ENCODE data around the gene OBP2B.
A peak's percentile ranks its signal among the peaks of the same experiment; 100 is the strongest.
"Not testable (repeated sequence)": the region's sequence is repeated elsewhere in the genome, so short reads cannot be mapped to it uniquely, and the experiment has no call there.

Gene OBP2B

DNA sequence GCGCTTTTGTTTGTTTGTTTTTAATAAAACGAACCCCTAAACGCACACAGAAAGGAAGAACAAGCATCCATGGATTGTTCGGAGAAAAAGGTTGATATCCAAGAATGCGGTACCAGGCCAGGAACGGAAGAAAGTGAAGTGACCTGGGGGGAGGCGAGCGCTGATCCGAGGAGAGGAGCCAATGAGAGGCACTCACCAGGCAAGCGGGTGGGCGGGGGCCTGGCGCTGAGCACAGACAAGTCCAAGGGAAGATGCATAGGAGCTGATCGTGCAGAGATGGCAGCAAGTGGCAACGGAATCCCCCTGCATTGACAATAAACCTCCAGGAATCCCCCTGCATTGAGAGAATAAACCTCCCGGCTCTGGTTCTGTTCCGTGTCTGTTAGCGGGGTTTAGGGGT, 8.4 kb downstream of the OBP2B start:
- no peak for DNase-seq

DNA sequence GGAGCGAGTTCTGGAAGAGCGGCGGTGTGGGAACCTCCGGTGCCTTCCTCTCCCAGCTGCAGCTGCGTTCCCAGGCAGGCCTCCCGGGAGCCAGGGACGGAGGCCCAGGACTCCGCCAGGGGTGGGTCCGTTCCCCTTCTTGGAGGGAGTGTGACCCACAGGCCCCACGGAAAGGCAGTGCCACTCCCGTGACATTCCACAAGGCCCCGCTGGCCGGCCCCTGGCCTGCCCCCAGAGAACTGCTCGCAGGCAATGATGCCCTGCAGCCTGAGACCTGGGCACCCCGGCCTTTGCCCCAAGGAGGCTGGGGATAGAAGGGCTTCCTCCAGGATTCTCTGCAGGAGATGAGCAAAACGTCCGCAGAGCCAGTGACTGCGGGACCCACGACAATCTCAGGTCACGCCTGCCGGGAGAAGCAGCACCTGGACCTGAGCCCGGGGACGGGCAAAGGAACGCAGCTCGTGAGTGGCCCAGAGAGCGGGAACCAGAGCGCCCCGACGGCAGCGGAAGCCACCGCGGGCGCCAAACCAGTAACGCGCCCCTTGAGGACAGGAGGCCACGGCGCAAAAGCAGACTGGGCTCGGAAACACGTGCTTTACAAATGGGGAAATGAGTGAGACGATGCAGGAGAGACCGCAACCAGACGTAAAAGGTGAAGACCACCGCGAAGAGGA, 9.3 kb downstream of the OBP2B start:
- no peak for DNase-seq

DNA sequence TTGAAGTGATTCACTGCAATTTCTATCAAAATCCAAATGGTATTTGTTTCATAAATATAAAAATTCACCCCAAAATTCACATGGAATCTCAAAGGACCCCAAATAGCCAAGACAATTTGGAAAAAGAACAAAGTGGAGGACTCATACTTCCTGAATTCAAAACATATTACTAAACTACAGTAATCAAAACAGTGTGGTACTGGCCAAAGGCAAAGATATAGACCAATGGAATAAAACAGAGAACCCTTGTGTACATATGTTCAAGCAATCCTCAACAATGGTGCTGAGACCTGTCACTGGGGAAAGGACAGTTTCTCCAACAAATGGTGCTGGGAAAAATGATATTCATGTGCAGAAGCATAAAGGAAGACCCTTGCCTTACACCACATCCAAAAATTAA, 14.0 kb downstream of the OBP2B start:
- no peak for DNase-seq

GRCh38 chr9:133194597-133194996, 14.5 kb downstream of the OBP2B start:
- DNase-seq = no peak

GRCh38 chr9:133191989-133192388, 17.1 kb downstream of the OBP2B start:
- no peak for DNase-seq

DNA sequence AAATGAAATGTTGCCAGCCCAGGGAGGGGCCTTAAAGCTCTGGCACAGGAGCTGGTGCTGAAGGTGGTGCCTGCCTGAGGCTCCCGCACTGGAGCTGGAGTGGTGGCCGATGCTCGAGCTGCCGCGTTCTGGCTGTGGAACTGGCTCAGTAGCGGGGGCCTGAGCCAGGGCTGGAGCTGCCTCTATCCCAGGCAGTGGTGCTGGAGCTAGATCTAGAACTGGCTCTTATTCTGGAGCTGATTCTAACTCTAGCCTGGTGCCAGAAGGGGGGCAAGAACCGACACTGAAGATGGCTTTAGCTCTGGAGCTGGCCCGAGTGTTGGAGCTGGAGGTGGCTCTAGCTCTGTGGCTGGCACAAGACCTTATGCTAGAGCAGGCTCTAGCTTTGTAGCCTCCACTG, 19.2 kb downstream of the OBP2B start:
- no peak for DNase-seq

DNA sequence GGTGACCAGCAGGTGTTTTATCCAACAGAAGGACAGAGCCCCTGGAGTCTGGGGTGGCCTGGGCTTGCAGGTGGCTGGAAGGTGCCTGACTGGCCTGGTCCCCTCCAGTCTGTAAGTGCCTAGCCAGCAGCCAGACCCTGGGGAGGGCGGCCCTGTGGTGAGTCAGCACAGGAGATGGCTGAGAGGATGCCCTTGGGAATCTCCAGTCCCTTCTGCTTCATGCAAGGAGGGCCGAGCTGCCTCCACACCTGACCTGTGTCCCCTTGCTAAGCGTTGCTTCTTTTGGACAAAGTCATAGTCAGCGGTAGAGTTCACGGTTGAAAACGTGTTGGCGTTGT, 20.2 kb downstream of the OBP2B start:
- DNase-seq = no peak

GRCh38 chr9:133188006-133188842, 20.8 kb downstream of the OBP2B start:
- DNase-seq = no peak

- DNase-seq = no peak
These were observed 21.5 kb downstream of the OBP2B start for GRCh38 chr9:133187561-133188005.

DNA sequence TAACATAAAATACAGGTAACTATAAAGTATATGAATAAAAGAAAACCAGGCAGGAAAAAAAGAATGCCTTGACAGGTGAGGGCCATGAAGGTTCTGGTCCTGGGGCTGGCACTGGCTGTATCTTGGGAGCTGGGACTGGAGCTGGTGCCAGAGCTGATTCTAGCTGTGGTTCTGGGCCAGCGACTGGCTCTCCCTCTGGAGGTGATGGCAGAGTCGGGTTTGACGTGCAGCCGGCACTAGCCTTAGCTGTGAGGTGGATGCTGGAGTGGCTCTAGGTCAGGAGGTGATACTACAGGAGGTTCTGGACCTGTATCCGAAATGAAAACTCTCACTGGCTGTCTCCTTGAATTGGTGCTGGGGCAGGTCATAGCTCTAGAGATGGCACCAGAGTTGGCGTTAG, 22.3 kb downstream of the OBP2B start:
- no peak for DNase-seq

- peak; percentile 5 for DNase-seq
These were observed 24.1 kb downstream of the OBP2B start for GRCh38 chr9:133184971-133185370.

DNA sequence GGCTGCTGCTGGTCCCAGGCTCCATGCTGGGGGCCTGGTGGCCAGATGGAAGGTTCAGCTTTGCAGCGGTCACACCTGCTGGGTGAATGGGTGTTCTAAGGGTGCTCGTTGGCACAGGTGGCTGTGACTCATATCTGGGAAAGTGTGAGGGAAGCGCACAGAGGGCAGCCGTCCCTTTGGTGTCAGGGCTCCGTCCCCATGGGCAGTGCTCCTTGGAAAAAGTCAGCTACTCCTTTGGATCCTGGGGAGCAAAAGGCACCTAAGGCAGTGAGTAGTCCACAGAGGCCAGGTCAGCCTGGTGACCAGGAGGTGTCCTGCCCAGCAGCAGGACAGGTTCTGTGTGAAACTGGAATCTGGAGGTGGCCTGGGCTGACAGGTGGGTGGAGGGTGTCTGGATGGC, 26.9 kb downstream of the OBP2B start:
- DNase-seq = no peak

DNA sequence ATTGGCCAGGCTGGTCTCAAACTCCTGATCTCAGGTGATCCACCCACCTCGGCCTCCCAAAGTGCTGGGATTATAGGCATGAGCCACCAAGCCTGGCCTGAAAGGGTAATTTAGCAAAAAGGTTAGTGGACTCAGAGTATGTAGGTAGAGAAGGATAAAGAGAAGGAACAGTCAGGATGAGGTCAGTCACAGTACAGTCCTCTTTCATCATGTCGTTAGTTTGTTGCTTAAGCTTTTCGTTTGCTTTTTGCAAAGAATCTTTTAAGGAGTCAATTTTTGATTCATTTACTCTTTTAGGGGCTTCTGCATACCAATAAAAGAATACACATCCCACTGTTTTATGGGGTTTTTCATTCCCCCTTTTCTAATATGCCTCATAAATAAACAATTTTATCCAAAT, 27.5 kb downstream of the OBP2B start:
- DNase-seq = no peak

DNA sequence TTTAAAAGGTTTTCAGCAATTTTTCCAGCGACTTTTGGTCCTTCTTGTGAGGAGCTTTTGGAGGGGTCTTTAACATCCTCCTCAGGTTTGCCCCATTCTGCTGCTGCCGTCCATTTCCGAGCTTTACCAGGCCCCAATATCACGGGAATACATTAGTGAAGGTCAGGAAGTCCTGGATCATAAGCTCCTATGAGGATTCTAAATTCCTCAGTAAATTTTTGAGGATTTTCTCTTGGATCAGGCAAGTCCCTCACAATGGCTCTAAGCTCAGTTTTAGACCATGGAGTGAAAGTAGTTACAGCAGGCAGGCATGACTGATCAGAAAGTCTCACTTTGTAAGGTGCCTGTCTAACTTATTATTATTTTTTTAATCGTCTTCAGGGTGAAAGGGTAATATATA, 28.1 kb downstream of the OBP2B start:
- DNase-seq = no peak

DNA sequence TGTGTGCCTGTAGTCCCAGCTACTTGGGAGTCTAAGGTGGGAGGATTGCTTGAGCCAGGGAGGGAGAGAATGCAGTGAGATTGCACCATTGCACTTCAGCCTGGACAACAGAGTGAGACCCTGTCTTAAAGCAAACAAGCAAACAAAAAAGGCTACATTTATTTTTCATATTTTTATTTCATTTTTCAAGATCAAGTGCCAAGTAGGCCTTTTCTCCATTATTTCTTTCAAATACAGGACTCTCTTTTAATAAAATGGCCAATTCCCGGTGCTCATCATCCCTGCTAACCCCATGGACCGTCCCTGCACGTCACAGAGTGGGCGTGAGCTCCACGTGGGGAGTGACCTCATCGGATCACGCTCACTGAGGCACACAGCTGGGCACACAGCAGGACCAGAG, 36.0 kb downstream of the OBP2B start:
- DNase-seq = no peak

DNA sequence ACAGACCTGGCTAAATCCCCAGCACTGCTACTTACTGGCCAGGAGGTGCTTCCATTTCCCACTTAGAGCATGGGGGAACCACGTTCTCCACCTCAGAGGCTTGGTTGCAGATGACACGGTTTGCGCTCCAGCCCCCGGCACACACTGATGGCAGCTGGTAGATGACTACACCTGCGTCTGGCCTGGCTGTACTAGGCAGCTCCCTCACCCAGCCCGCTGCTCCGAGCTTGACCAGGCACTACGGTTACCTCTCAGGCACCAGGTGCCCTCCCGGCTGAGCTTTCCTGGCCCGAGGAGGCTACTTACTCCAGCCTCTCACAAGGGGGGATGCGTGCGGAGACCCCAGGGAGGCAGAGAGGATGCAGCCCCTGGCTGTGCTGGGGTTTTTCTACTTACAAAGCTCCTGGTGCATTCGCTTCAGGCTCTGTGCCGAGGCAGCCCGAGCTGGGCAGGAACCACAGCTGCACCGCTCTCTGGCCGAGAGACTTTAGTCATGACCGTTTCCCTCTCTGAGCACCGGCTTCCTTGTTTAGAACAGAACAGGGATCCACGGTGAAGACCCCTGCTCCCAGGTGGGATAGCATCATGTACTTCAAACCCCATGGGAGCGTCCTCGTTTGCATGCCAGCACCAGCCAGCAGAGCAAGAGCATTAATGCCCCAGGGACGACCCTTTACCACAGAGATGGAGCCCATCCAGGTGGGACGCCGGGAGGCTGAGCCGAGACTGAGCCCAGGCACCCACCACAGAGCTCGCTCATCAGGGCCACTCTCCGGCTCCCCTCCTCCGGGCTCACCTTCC, 37.7 kb downstream of the OBP2B start:
- DNase-seq = no peak

- DNase-seq = no peak
These were observed 38.3 kb downstream of the OBP2B start for GRCh38 chr9:133170716-133171115.

DNA sequence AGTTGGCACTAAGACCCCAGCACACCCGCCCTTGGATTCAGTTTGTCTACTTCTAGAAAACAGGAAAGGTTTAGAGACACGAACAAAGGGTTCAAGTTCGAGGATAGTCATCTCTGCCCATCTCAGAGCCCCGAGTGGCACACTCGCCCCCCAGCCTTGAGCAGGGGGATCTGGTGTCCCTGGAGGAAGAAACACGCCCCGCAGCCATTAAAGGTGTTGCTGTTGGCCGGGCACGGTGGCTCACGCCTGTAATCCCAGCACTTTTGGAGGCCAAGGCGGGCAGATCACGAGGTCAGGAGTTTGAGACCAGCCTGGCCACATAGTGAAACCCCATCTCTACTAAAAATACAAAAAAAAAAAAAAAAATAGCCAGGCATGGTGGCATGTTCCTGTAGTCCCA, 39.4 kb downstream of the OBP2B start:
- not testable (repeated sequence) for DNase-seq

- no peak for DNase-seq
These were observed 39.9 kb downstream of the OBP2B start for GRCh38 chr9:133169102-133169501.

DNA sequence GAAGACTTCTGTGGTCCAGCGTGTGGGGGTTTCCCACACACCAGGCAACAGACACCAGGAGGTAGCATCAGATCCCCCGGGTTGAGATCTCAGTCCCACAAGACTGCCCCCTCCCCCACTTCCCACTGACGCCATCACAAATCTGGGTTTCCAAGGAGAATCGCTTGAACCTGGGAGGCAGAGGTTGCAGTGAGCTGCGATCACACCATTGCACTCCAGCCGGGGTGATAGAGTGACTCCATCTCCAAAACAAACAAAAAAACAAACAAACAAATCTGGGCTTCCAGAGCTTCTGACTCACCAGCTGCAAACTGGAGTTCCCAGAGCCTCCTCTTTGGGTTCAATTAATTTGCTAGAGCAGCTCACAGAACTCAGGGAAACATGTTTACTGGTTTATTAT, 40.6 kb downstream of the OBP2B start:
- DNase-seq = no peak

GRCh38 chr9:133167769-133168168, 41.3 kb downstream of the OBP2B start:
- DNase-seq = no peak

- no peak for DNase-seq
These were observed 41.8 kb downstream of the OBP2B start for GRCh38 chr9:133167096-133167730.

DNA sequence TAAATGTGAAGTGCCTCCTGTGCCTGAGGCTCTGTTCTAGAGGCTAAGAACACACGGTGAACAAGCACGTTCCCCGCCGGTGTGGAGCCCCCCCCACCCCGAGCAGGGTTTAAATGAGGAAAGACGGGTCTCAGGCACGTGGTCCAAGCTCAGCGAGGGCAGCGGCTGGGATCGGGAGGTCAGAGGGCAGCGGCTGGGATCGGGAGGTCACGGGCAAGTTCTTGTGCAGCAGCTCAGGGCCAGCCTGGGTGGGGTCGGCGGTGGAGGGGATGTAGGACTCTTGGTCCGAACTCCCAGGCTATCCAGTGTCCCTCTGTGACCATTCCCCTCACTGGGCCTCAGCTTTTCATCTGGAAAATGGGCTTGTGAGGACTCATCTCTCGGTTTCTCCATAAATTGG, 42.7 kb downstream of the OBP2B start:
- DNase-seq = no peak

- DNase-seq = no peak
These were observed 43.7 kb downstream of the OBP2B start for GRCh38 chr9:133165452-133165730.
